ENCODE measurements around the gene DIP2C. TPM values are rescaled to one million over a fixed set of nuclear protein-coding genes. Genes with fewer than 3 reads are reported as not detected.

DIP2C gene
- total RNA-seq, 3 donors from 2014 or later, result 17.1 to 48.2 (median 20.3) TPM

GRCh38 chr10:690372-691161, 1.1 kb upstream of the DIP2C start:
- intact Hi-C loops (cut with DNase I; ENCODE audit: low total_unique reads), result loop anchor here (1.0 kb wide), 1 partner anchor 38 kb away; no protein-coding TSS in a partner anchor
- TF ChIP-seq CTCF (IDR thresholded peaks at IDR 0.05) (no peak), POLR2A (IDR thresholded peaks at IDR 0.05) (no peak), POLR2AphosphoS5 (IDR thresholded peaks at IDR 0.05) (no peak)
- H3K27ac ChIP-seq, result peak overlapping the region; percentile 62 to 91

GRCh38 chr10:689121-689451, 382 bp downstream of the DIP2C start:
- TF ChIP-seq CTCF (IDR thresholded peaks at IDR 0.05) (no peak), POLR2A (IDR thresholded peaks at IDR 0.05) (no peak), POLR2AphosphoS5 (IDR thresholded peaks at IDR 0.05) (no peak)
- Histone ChIP-seq H3K36me3 (no peaks in the 10 kb centered on the region), H3K9me3 (no peaks in the 10 kb centered on the region), H3K4me1 (peaks cover 0 to 7% of the 10 kb centered on the region in 2 donors), H3K4me3 (peak overlapping the region; percentile 77 to 97 (median 84)), H3K27me3 (no peaks in the 10 kb centered on the region), H3K27ac (peak overlapping the region; percentile 77 to 91)
- DNase-seq (ENCODE audit: low spot score in 2 of 2), result no peak
- intact Hi-C loops (cut with DNase I; ENCODE audit: low total_unique reads), result no loop called here

More at GRCh38 chr10:690372-691161, 1.1 kb upstream of the DIP2C start:
- Histone ChIP-seq H3K9me3 (no peaks in the 10 kb centered on the region), H3K4me1 (peaks cover 0 to 7% of the 10 kb centered on the region in 2 donors), H3K4me3 (peak overlapping the region; percentile 44 to 97 (median 77)), H3K36me3 (no peaks in the 10 kb centered on the region), H3K27me3 (no peaks in the 10 kb centered on the region)
- no peak for DNase-seq (ENCODE audit: low spot score in 2 of 2)

- intact Hi-C loops (cut with DNase I; ENCODE audit: low total_unique reads), result no loop called here
These were observed 952 bp downstream of the DIP2C start for GRCh38 chr10:688312-689120.

GRCh38 chr10:687583-688311, 1.7 kb downstream of the DIP2C start:
- intact Hi-C loops (cut with DNase I; ENCODE audit: low total_unique reads), result no loop called here
- Histone ChIP-seq H3K27me3 (no peaks in the 10 kb centered on the region), H3K4me3 (peak overlapping the region; percentile 77 to 97 (median 84)), H3K4me1 (peaks cover 0 to 7% of the 10 kb centered on the region in 2 donors), H3K9me3 (no peaks in the 10 kb centered on the region), H3K27ac (peak overlapping the region in 1 of 2 donors; percentile 91), H3K36me3 (no peaks in the 10 kb centered on the region)
- TF ChIP-seq POLR2A (IDR thresholded peaks at IDR 0.05), result no peak
- TF ChIP-seq CTCF (IDR thresholded peaks at IDR 0.05), result no peak
- TF ChIP-seq POLR2AphosphoS5 (IDR thresholded peaks at IDR 0.05), result no peak
- DNase-seq (ENCODE audit: low spot score in 2 of 2), result no peak

More at GRCh38 chr10:688312-689120, 952 bp downstream of the DIP2C start:
- H3K36me3 ChIP-seq, result no peaks in the 10 kb centered on the region
- no peaks in the 10 kb centered on the region for H3K27me3 ChIP-seq
- peak overlapping the region; percentile 77 to 97 (median 84) for H3K4me3 ChIP-seq
- no peak for TF ChIP-seq POLR2A (IDR thresholded peaks at IDR 0.05)
- TF ChIP-seq POLR2AphosphoS5 (IDR thresholded peaks at IDR 0.05), result no peak
- TF ChIP-seq CTCF (IDR thresholded peaks at IDR 0.05), result no peak
- peak overlapping the region; percentile 77 to 91 for H3K27ac ChIP-seq
- no peak for DNase-seq (ENCODE audit: low spot score in 2 of 2)
- no peaks in the 10 kb centered on the region for H3K9me3 ChIP-seq
- peaks cover 0 to 7% of the 10 kb centered on the region in 2 donors for H3K4me1 ChIP-seq
